BE2C (cell line): ENCODE measurements around the gene KRTAP21-3.

Source experiments
- DNase-seq: peaks from one replicate; pipeline ENCODE4 v3.0.0-alpha.2; 2020
- H3K27me3 ChIP-seq: fragments of 250-450 bp; sonication (Bioruptor Pico); 2 replicates; pipeline ENCODE4 v1.5.1; 2020; ENCODE audit warnings: mild to moderate bottlenecking
- H3K36me3 ChIP-seq: fragments of 250-450 bp; sonication (Bioruptor Pico); 2 replicates; pipeline ENCODE4 v1.5.1; 2020; ENCODE audit warnings: mild to moderate bottlenecking
- H3K4me1 ChIP-seq: fragments of 250-450 bp; sonication (Bioruptor Pico); 2 replicates; pipeline ENCODE4 v1.5.1; 2020
- H3K4me3 ChIP-seq: 2 replicates; pipeline ENCODE4 v1.5.1; 2011; ENCODE audit warnings: low read depth, low read length
- H3K9me3 ChIP-seq: fragments of 250-450 bp; sonication (Bioruptor Pico); 2 replicates; pipeline ENCODE4 v1.5.1; 2020
- CTCF ChIP-seq: IDR thresholded peaks from 2 replicates; pipeline ENCODE4 v1.5.1; 2012; ENCODE audit warnings: mild to moderate bottlenecking, low read depth, low read length

KRTAP21-3 gene

GRCh38 chr21:30680586-30680985 is 38.0 kb downstream of the KRTAP21-3 start:
- Histone ChIP-seq H3K4me1 (no peaks in the 10 kb centered on the region), H3K4me3 (no peak overlapping the region), H3K9me3 (no peaks in the 10 kb centered on the region), H3K36me3 (no peaks in the 10 kb centered on the region), H3K27me3 (no peaks in the 10 kb centered on the region)
- no peak for TF ChIP-seq CTCF
- DNase-seq, result no peak

- TF ChIP-seq CTCF, result no peak
- Histone ChIP-seq H3K36me3 (no peaks in the 10 kb centered on the region), H3K4me3 (no peak overlapping the region), H3K4me1 (no peaks in the 10 kb centered on the region), H3K27me3 (no peaks in the 10 kb centered on the region), H3K9me3 (no peaks in the 10 kb centered on the region)
- DNase-seq, result no peak
Measured at GRCh38 chr21:30676737-30677136, 41.8 kb downstream of the KRTAP21-3 start.

GRCh38 chr21:30674312-30674711 is 44.3 kb downstream of the KRTAP21-3 start:
- no peaks in the 10 kb centered on the region for H3K4me1 ChIP-seq
- TF ChIP-seq CTCF, result no peak

GRCh38 chr21:30672985-30673650 is 45.5 kb downstream of the KRTAP21-3 start:
- no peaks in the 10 kb centered on the region for H3K4me1 ChIP-seq
- DNase-seq, result no peak
- H3K4me3 ChIP-seq, result no peak overlapping the region
- TF ChIP-seq CTCF, result no peak
- H3K36me3 ChIP-seq, result no peaks in the 10 kb centered on the region
- no peaks in the 10 kb centered on the region for H3K9me3 ChIP-seq
- no peaks in the 10 kb centered on the region for H3K27me3 ChIP-seq

More at GRCh38 chr21:30674312-30674711, 44.3 kb downstream of the KRTAP21-3 start:
- no peak for DNase-seq
- Histone ChIP-seq H3K9me3 (no peaks in the 10 kb centered on the region), H3K36me3 (no peaks in the 10 kb centered on the region), H3K27me3 (no peaks in the 10 kb centered on the region), H3K4me3 (no peak overlapping the region)

GRCh38 chr21:30668776-30669175 is 49.8 kb downstream of the KRTAP21-3 start:
- Histone ChIP-seq H3K36me3 (no peaks in the 10 kb centered on the region), H3K4me3 (no peak overlapping the region), H3K9me3 (no peaks in the 10 kb centered on the region), H3K27me3 (no peaks in the 10 kb centered on the region), H3K4me1 (no peaks in the 10 kb centered on the region)
- DNase-seq, result no peak
- no peak for TF ChIP-seq CTCF
